ENCODE results near the gene SLC44A5.
"Not testable (repeated sequence)": the region's sequence is repeated elsewhere in the genome, so short reads cannot be mapped to it uniquely, and the experiment has no call there.

SLC44A5 gene

GRCh38 chr1:75275631-75276030 lies 335.3 kb downstream of the SLC44A5 start:
- Histone ChIP-seq H3K9me3 (ENCODE audit: control insufficient read depth, insufficient read depth, low read depth, low read length) (peaks cover 2% of the 10 kb centered on the region; the same call in 1 of the 2 replicates), H3K27ac (ENCODE audit: low read depth, low read length) (no peak overlapping the region), H3K4me1 (ENCODE audit: control insufficient read depth, insufficient read depth, low read length) (no peaks in the 10 kb centered on the region)

GRCh38 chr1:75274920-75275506 lies 335.9 kb downstream of the SLC44A5 start:
- H3K9ac ChIP-seq (ENCODE audit: low read length), result no peak overlapping the region

More at GRCh38 chr1:75275631-75276030, 335.3 kb downstream of the SLC44A5 start:
- Histone ChIP-seq H3K9ac (ENCODE audit: low read length) (no peak overlapping the region), H3K27me3 (ENCODE audit: control insufficient read depth, insufficient read depth, low read length) (no peaks in the 10 kb centered on the region), H3K36me3 (ENCODE audit: control insufficient read depth, insufficient read depth, low read length) (no peaks in the 10 kb centered on the region), H3K4me3 (ENCODE audit: low read depth, low read length) (no peak overlapping the region)

GRCh38 chr1:75273110-75273509 lies 337.8 kb downstream of the SLC44A5 start:
- H3K9me3 ChIP-seq (ENCODE audit: control insufficient read depth, insufficient read depth, low read depth, low read length), result no peaks in the 10 kb centered on the region
- H3K27me3 ChIP-seq (ENCODE audit: control insufficient read depth, insufficient read depth, low read length), result no peaks in the 10 kb centered on the region
- no peaks in the 10 kb centered on the region for H3K36me3 ChIP-seq (ENCODE audit: control insufficient read depth, insufficient read depth, low read length)
- H3K27ac ChIP-seq (ENCODE audit: low read depth, low read length), result no peak overlapping the region
- no peak overlapping the region for H3K9ac ChIP-seq (ENCODE audit: low read length)
- H3K4me3 ChIP-seq (ENCODE audit: low read depth, low read length), result no peak overlapping the region
- H3K4me1 ChIP-seq (ENCODE audit: control insufficient read depth, insufficient read depth, low read length), result no peaks in the 10 kb centered on the region

More at GRCh38 chr1:75274920-75275506, 335.9 kb downstream of the SLC44A5 start:
- Histone ChIP-seq H3K27me3 (ENCODE audit: control insufficient read depth, insufficient read depth, low read length) (no peaks in the 10 kb centered on the region), H3K9me3 (ENCODE audit: control insufficient read depth, insufficient read depth, low read depth, low read length) (no peaks in the 10 kb centered on the region), H3K27ac (ENCODE audit: low read depth, low read length) (no peak overlapping the region), H3K4me1 (ENCODE audit: control insufficient read depth, insufficient read depth, low read length) (no peaks in the 10 kb centered on the region), H3K4me3 (ENCODE audit: low read depth, low read length) (no peak overlapping the region), H3K36me3 (ENCODE audit: control insufficient read depth, insufficient read depth, low read length) (no peaks in the 10 kb centered on the region)

- Histone ChIP-seq H3K9me3 (ENCODE audit: control insufficient read depth, insufficient read depth, low read depth, low read length) (no peaks in the 10 kb centered on the region), H3K9ac (ENCODE audit: low read length) (no peak overlapping the region), H3K27ac (ENCODE audit: low read depth, low read length) (no peak overlapping the region), H3K4me3 (ENCODE audit: low read depth, low read length) (no peak overlapping the region), H3K27me3 (ENCODE audit: control insufficient read depth, insufficient read depth, low read length) (no peaks in the 10 kb centered on the region), H3K4me1 (ENCODE audit: control insufficient read depth, insufficient read depth, low read length) (no peaks in the 10 kb centered on the region), H3K36me3 (ENCODE audit: control insufficient read depth, insufficient read depth, low read length) (no peaks in the 10 kb centered on the region)
These were observed 345.1 kb downstream of the SLC44A5 start for GRCh38 chr1:75265792-75266191.

GRCh38 chr1:75264112-75264511 lies 346.8 kb downstream of the SLC44A5 start:
- no peaks in the 10 kb centered on the region for H3K36me3 ChIP-seq (ENCODE audit: control insufficient read depth, insufficient read depth, low read length)
- H3K4me1 ChIP-seq (ENCODE audit: control insufficient read depth, insufficient read depth, low read length), result no peaks in the 10 kb centered on the region
- H3K4me3 ChIP-seq (ENCODE audit: low read depth, low read length), result no peak overlapping the region
- no peaks in the 10 kb centered on the region for H3K27me3 ChIP-seq (ENCODE audit: control insufficient read depth, insufficient read depth, low read length)
- H3K27ac ChIP-seq (ENCODE audit: low read depth, low read length), result no peak overlapping the region
- no peaks in the 10 kb centered on the region for H3K9me3 ChIP-seq (ENCODE audit: control insufficient read depth, insufficient read depth, low read depth, low read length)
- H3K9ac ChIP-seq (ENCODE audit: low read length), result no peak overlapping the region

- not testable (repeated sequence) for H3K27ac ChIP-seq (ENCODE audit: low read depth, low read length); H3K9me3 ChIP-seq (ENCODE audit: control insufficient read depth, insufficient read depth, low read depth, low read length); H3K9ac ChIP-seq (ENCODE audit: low read length); H3K36me3 ChIP-seq (ENCODE audit: control insufficient read depth, insufficient read depth, low read length); H3K4me3 ChIP-seq (ENCODE audit: low read depth, low read length); H3K27me3 ChIP-seq (ENCODE audit: control insufficient read depth, insufficient read depth, low read length); H3K4me1 ChIP-seq (ENCODE audit: control insufficient read depth, insufficient read depth, low read length)
These were observed 347.3 kb downstream of the SLC44A5 start for GRCh38 chr1:75263616-75264015.

GRCh38 chr1:75261946-75262345 lies 349.0 kb downstream of the SLC44A5 start:
- not testable (repeated sequence) for H3K4me3 ChIP-seq (ENCODE audit: low read depth, low read length); H3K9me3 ChIP-seq (ENCODE audit: control insufficient read depth, insufficient read depth, low read depth, low read length); H3K27me3 ChIP-seq (ENCODE audit: control insufficient read depth, insufficient read depth, low read length); H3K4me1 ChIP-seq (ENCODE audit: control insufficient read depth, insufficient read depth, low read length); H3K9ac ChIP-seq (ENCODE audit: low read length); H3K27ac ChIP-seq (ENCODE audit: low read depth, low read length); H3K36me3 ChIP-seq (ENCODE audit: control insufficient read depth, insufficient read depth, low read length)

GRCh38 chr1:75258351-75258750 lies 352.6 kb downstream of the SLC44A5 start:
- Histone ChIP-seq H3K27ac (ENCODE audit: low read depth, low read length) (no peak overlapping the region), H3K4me1 (ENCODE audit: control insufficient read depth, insufficient read depth, low read length) (no peaks in the 10 kb centered on the region), H3K4me3 (ENCODE audit: low read depth, low read length) (no peak overlapping the region), H3K9me3 (ENCODE audit: control insufficient read depth, insufficient read depth, low read depth, low read length) (no peaks in the 10 kb centered on the region), H3K9ac (ENCODE audit: low read length) (no peak overlapping the region), H3K27me3 (ENCODE audit: control insufficient read depth, insufficient read depth, low read length) (no peaks in the 10 kb centered on the region), H3K36me3 (ENCODE audit: control insufficient read depth, insufficient read depth, low read length) (no peaks in the 10 kb centered on the region)

- no peaks in the 10 kb centered on the region for H3K4me1 ChIP-seq (ENCODE audit: control insufficient read depth, insufficient read depth, low read length)
- no peaks in the 10 kb centered on the region for H3K36me3 ChIP-seq (ENCODE audit: control insufficient read depth, insufficient read depth, low read length)
- H3K27ac ChIP-seq (ENCODE audit: low read depth, low read length), result no peak overlapping the region
- H3K9ac ChIP-seq (ENCODE audit: low read length), result no peak overlapping the region
- H3K27me3 ChIP-seq (ENCODE audit: control insufficient read depth, insufficient read depth, low read length), result no peaks in the 10 kb centered on the region
- no peak overlapping the region for H3K4me3 ChIP-seq (ENCODE audit: low read depth, low read length)
- no peaks in the 10 kb centered on the region for H3K9me3 ChIP-seq (ENCODE audit: control insufficient read depth, insufficient read depth, low read depth, low read length)
These were observed 353.5 kb downstream of the SLC44A5 start for GRCh38 chr1:75257424-75257823.

- H3K9ac ChIP-seq (ENCODE audit: low read length); H3K9me3 ChIP-seq (ENCODE audit: control insufficient read depth, insufficient read depth, low read depth, low read length); H3K4me3 ChIP-seq (ENCODE audit: low read depth, low read length); H3K4me1 ChIP-seq (ENCODE audit: control insufficient read depth, insufficient read depth, low read length); H3K27ac ChIP-seq (ENCODE audit: low read depth, low read length); H3K36me3 ChIP-seq (ENCODE audit: control insufficient read depth, insufficient read depth, low read length); H3K27me3 ChIP-seq (ENCODE audit: control insufficient read depth, insufficient read depth, low read length): not testable (repeated sequence)
These were observed 360.8 kb downstream of the SLC44A5 start for GRCh38 chr1:75250114-75250513.

- Histone ChIP-seq H3K9me3 (ENCODE audit: control insufficient read depth, insufficient read depth, low read depth, low read length) (no peaks in the 10 kb centered on the region), H3K27me3 (ENCODE audit: control insufficient read depth, insufficient read depth, low read length) (no peaks in the 10 kb centered on the region), H3K4me1 (ENCODE audit: control insufficient read depth, insufficient read depth, low read length) (no peaks in the 10 kb centered on the region), H3K27ac (ENCODE audit: low read depth, low read length) (no peak overlapping the region), H3K9ac (ENCODE audit: low read length) (no peak overlapping the region), H3K36me3 (ENCODE audit: control insufficient read depth, insufficient read depth, low read length) (no peaks in the 10 kb centered on the region), H3K4me3 (ENCODE audit: low read depth, low read length) (no peak overlapping the region)
These were observed 365.7 kb downstream of the SLC44A5 start for GRCh38 chr1:75245239-75245638.

GRCh38 chr1:75243124-75243523 lies 367.8 kb downstream of the SLC44A5 start:
- no peak overlapping the region for H3K9ac ChIP-seq (ENCODE audit: low read length)
- H3K27me3 ChIP-seq (ENCODE audit: control insufficient read depth, insufficient read depth, low read length), result no peaks in the 10 kb centered on the region
- no peak overlapping the region for H3K4me3 ChIP-seq (ENCODE audit: low read depth, low read length)
- H3K36me3 ChIP-seq (ENCODE audit: control insufficient read depth, insufficient read depth, low read length), result no peaks in the 10 kb centered on the region
- no peaks in the 10 kb centered on the region for H3K9me3 ChIP-seq (ENCODE audit: control insufficient read depth, insufficient read depth, low read depth, low read length)
- no peaks in the 10 kb centered on the region for H3K4me1 ChIP-seq (ENCODE audit: control insufficient read depth, insufficient read depth, low read length)
- no peak overlapping the region for H3K27ac ChIP-seq (ENCODE audit: low read depth, low read length)
